ENCODE measurements around the gene PRPF6.
"Not testable (repeated sequence)": the region's sequence is repeated elsewhere in the genome, so short reads cannot be mapped to it uniquely, and the experiment has no call there.

PRPF6 gene

DNA sequence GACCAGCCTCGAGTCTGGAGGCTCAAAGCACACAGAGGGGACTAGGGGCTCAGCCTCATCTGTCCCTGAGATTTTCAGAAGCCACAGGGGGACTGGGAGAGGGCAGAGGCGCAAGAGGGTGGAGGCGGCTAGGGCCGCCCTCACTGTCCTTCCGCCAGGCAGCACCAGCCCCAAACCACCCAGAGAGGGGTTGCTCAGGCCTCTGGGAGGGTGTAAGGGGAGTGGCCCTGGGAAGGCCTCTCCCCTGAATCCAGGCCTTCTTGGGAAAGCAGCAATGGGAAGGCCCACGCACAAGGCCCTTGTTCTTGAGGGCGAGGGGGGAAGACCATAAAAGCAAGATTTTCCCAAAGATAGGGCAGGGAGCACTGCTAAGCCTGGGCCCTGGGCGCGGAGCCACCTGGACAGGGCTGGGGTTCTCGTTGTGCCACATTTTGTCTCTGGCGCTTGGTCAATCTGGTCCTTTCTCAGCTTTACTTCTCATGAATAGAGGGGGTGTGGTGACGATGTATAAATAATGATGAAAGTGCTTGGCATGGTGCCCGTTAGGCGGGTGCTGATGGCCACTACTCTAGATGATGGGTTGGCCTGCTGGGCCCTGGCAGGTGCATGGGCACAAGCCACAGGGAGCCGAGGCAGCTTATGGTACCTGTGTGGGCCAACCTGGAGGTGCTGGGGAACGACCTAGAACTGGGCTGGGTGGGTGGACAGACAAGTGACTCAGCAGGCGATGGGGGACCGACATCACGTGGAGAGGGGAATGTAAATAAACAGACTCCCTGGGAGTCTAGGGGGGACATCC is 6.3 kb upstream of the PRPF6 start:
- TF ChIP-seq, protein P1, sequence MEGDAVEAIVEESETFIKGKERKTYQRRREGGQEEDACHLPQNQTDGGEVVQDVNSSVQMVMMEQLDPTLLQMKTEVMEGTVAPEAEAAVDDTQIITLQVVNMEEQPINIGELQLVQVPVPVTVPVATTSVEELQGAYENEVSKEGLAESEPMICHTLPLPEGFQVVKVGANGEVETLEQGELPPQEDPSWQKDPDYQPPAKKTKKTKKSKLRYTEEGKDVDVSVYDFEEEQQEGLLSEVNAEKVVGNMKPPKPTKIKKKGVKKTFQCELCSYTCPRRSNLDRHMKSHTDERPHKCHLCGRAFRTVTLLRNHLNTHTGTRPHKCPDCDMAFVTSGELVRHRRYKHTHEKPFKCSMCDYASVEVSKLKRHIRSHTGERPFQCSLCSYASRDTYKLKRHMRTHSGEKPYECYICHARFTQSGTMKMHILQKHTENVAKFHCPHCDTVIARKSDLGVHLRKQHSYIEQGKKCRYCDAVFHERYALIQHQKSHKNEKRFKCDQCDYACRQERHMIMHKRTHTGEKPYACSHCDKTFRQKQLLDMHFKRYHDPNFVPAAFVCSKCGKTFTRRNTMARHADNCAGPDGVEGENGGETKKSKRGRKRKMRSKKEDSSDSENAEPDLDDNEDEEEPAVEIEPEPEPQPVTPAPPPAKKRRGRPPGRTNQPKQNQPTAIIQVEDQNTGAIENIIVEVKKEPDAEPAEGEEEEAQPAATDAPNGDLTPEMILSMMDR (IDR thresholded peaks at IDR 0.05; ENCODE audit: insufficient read depth, low read length, missing control alignments), result no peak
- CTCF ChIA-PET, result interaction anchor here (0.6 to 5.3 kb wide), 42 partner anchors 9 to 453 kb away, joined by 3 to 73 read pairs (median 4); partner anchors contain the start of genes ARFRP1, DNAJC5, PTK6 and STMN3
- no peak overlapping the region for H3K4me3 ChIP-seq (ENCODE audit: low read depth, low read length)
- POLR2A ChIA-PET, result interaction anchor here (0.6 to 0.9 kb wide), 3 partner anchors 18 to 109 kb away, joined by 3 to 6 read pairs (median 4); partner anchors contain the start of genes TPD52L2 and UCKL1
- DNase-seq (ENCODE audit: low read depth, low spot score), result no peak

DNA sequence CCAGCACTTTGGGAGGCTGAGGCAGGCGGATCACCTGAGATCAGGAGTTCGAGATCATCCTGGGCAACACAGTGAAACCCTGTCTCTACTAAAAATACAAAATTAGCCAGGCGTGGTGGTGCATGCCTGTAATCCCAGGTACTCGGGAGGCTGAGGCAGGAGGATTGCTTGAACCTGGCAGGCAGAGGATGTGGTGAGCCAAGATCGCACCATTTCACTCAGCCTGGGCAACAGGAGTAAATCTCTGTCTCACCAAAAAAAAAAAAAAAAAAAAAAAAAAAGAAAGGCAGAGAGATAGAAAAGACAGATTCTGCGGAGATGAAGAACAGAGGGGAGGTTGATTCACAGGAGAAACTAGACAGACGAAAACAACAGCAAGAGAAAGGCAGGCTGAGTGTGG is 4.4 kb upstream of the PRPF6 start:
- POLR2A ChIA-PET; H3K4me3 ChIP-seq (ENCODE audit: low read depth, low read length); DNase-seq (ENCODE audit: low read depth, low spot score): not testable (repeated sequence)
- CTCF ChIA-PET, result interaction anchor here (1.4 to 5.3 kb wide), 3 partner anchors 111 to 439 kb away, joined by 4 to 73 read pairs (median 4); partner anchors contain the start of genes PTK6 and TPD52L2

DNA sequence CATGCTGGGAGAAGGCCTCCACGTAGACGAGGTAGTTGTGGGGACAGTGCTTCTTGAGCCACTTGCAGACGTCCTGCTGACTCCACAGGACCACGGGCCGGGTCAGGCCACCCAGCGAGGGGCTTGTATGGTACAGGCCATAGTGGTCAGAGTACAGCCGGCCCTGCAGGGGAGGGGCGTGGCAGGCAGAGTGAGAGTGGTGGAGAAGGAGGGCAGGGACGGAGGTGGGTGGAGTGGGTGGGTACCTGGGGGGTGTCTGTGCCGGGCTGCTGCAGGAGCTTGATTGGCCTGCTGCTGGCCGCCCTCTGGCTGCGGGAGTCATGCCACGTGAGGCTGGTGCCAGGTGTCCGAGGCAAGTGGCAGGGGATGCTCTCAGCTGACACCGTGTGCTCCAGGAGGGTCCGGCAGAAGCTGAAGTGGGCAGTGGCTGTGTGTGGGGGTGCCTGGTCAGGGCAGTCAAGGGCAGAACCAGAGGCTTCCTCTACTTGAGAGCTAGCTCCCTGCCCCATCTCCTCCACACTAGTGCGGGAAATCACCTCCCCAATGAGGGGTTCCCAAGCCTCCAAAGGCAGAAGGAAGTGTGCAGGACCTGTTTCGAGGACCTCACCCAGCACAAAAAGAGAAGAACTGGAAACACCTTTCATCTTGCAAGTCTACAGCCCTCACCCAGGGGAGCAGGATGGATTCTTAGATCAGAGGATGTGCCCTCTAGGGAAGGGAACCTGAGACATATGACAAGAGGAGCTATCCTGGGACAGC is 3.8 kb upstream of the PRPF6 start:
- TF ChIP-seq, protein P1 (IDR thresholded peaks at IDR 0.05; ENCODE audit: insufficient read depth, low read length, missing control alignments), result no peak
- ChIA-PET POLR2A (no interaction called here), CTCF (interaction anchor here (0.8 to 1.7 kb wide), 6 partner anchors 9 to 480 kb away, joined by 3 to 4 read pairs (median 4); no protein-coding TSS in a partner anchor)
- DNase-seq (ENCODE audit: low read depth, low spot score), result no peak
- no peak overlapping the region for H3K4me3 ChIP-seq (ENCODE audit: low read depth, low read length)

DNA sequence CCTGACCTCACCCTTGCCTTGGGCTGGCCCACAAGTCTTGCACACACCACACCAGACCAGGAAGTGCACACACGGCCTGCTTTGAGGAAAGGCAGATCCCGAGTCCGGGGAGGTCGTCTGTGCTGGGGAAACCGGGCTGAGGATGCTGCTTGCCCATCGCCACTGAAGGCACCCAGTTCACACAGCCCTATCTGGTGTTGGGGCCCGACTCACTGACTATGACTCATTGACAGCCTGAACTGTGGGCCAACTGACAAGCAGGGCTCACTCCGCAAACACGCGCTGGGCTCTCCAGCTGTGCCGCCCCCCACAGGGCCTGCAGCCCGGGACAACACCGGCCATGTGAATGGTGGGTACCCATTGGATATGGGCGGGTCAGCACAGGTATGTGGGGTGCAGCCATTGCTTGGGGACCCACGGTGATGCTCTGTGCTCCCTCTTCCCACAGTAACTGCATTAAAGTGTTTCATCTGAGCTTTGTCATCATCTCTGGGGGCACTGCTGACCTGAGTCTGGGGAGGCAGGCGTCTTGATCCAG is 3.1 kb upstream of the PRPF6 start:
- DNase-seq (ENCODE audit: low read depth, low spot score), result no peak
- ChIA-PET POLR2A (interaction anchor here (0.9 kb wide), 1 partner anchor 83 kb away, joined by 3 read pairs; the partner anchor contains the start of gene DNAJC5), CTCF (interaction anchor here (0.8 to 1.7 kb wide), 6 partner anchors 9 to 481 kb away, joined by 3 to 4 read pairs (median 4); no protein-coding TSS in a partner anchor)
- H3K4me3 ChIP-seq (ENCODE audit: low read depth, low read length), result no peak overlapping the region
- TF ChIP-seq, protein P1 (IDR thresholded peaks at IDR 0.05; ENCODE audit: insufficient read depth, low read length, missing control alignments), result no peak

DNA sequence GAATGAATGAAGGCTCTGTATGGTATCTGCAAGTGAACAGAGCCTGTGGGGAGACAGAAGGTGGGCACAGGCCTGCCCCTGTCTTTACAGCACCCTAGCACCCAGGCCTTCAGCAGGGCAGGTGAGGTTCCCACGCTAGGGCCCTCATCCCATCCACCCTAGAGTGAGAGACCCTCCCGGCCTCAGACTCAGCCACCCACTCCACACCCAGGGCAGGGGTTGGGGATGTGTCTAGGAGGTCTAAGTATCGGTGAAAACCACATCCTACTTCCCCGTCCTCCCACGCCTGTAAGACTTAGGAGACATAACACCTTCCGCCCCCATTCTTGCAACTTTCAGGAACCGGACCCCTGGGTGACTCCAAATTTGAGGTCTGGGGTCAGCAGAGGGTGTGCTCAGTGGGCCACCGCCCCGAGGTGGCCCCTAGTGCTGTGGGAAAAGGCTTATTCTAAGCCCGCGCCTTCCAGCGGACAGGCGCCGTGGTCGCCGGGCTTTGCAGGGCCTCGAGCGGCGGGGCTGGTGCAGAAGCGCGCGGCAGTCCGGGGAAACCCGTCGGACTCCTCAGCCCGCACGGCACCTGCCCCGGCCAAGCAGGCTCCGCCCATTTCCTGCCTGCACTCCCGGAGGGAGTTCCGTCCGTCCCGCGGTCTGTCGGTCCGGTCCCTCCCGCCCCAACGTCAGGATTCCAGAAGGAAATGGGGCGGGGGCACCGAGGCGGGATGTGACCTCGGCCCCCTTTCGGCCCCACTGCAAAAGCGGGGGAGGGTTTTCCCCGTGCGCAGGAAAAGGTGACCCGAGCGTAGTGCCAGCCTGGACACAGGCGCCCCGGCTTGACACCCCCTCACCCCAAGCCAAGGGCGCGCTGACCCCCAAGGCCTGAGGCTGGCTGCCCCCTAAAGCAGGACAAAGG is 2.4 kb upstream of the PRPF6 start:
- H3K4me3 ChIP-seq (ENCODE audit: low read depth, low read length), result peak overlapping the region; percentile 53
- CTCF ChIA-PET, result interaction anchor here (0.9 to 3.6 kb wide), 8 partner anchors 10 to 482 kb away, joined by 3 to 28 read pairs (median 6); partner anchors contain the start of gene PTK6
- DNase-seq (ENCODE audit: low read depth, low spot score), result no peak
- TF ChIP-seq, protein P1 (IDR thresholded peaks at IDR 0.05; ENCODE audit: insufficient read depth, low read length, missing control alignments), result no peak
- POLR2A ChIA-PET, result interaction anchor here (0.9 kb wide), 1 partner anchor 84 kb away, joined by 3 read pairs; the partner anchor contains the start of gene DNAJC5

DNA sequence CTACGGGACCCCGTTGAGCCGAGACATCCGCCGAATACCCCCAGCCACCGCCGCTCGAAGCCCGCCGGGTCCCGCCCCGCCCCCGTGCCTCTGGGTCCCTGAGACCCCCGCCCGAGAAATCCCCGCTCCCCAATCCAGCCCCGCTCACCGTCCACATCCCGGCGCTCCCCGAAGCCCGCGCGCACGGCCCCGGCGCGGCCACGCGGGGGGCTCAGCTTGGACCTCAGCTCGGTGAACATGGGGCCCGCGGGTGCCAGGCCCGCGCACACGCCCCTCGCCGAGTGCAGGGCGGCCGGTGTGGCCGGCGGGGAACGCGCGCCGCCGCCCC is 1.7 kb upstream of the PRPF6 start:
- ChIA-PET CTCF (interaction anchor here (0.9 to 3.6 kb wide), 12 partner anchors 12 to 482 kb away, joined by 3 to 28 read pairs (median 7); partner anchors contain the start of gene PTK6), POLR2A (no interaction called here)
- H3K4me3 ChIP-seq (ENCODE audit: low read depth, low read length), result peak overlapping the region; percentile 53
- TF ChIP-seq, protein P1 (IDR thresholded peaks at IDR 0.05; ENCODE audit: insufficient read depth, low read length, missing control alignments), result no peak
- no peak for DNase-seq (ENCODE audit: low read depth, low spot score)
